Prostate gland (tissue), 2 donors: ENCODE results near the gene PCDHGA1.

Source experiments
- POLR2A ChIP-seq: fragments of 450-650 bp; IDR thresholded peaks from one replicate; pipeline ENCODE4 v1.6.1; 2016; ENCODE audit warnings: antibody characterized with exemption, mild to moderate bottlenecking
- TF ChIP-seq, protein P1 (sequence below), 4 experiments: fragments of 200-600 bp in 2 of 4; fragments of 450-650 bp in 2 of 4; sonication (generic) in 2 of 4; IDR thresholded peaks; 1 replicate in 3 of 4; 2 replicates in 1 of 4; pipeline ENCODE4 v1.5.1; 2016 to 2019; ENCODE audit warnings: antibody characterized with exemption in 4 of 4, mild to moderate bottlenecking in 2 of 4, moderate library complexity in 2 of 4

DNA sequence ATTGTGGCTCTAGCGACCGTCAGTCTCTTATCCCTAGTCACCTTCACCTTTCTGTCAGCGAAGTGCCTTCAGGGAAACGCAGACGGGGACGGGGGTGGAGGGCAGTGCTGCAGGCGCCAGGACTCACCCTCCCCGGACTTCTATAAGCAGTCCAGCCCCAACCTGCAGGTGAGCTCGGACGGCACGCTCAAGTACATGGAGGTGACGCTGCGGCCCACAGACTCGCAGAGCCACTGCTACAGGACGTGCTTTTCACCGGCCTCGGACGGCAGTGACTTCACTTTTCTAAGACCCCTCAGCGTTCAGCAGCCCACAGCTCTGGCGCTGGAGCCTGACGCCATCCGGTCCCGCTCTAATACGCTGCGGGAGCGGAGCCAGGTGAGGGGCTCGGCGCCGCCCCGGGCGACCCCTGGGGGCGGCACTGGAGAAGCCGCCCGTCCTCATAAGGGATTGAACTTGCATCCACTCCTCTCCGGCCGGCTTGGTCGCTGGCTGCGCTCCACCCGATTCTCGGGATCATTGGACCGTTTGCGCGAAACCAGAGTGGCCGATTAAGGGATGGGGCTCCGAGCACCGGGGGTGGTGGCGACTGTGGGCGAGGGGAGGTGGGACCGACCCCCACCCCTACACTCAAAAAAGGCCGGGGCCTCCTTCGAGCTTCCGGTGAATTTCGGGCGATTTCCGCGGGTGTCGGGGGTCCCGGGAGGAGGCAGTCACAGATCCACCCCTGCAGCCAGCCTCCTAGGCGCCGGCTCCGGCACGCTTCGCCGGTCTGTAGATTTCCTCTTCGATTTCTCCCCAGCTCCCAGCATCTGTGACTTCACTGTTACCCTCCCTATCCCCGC, 161.2 kb downstream of the PCDHGA1 start:
- TF ChIP-seq, protein P1, sequence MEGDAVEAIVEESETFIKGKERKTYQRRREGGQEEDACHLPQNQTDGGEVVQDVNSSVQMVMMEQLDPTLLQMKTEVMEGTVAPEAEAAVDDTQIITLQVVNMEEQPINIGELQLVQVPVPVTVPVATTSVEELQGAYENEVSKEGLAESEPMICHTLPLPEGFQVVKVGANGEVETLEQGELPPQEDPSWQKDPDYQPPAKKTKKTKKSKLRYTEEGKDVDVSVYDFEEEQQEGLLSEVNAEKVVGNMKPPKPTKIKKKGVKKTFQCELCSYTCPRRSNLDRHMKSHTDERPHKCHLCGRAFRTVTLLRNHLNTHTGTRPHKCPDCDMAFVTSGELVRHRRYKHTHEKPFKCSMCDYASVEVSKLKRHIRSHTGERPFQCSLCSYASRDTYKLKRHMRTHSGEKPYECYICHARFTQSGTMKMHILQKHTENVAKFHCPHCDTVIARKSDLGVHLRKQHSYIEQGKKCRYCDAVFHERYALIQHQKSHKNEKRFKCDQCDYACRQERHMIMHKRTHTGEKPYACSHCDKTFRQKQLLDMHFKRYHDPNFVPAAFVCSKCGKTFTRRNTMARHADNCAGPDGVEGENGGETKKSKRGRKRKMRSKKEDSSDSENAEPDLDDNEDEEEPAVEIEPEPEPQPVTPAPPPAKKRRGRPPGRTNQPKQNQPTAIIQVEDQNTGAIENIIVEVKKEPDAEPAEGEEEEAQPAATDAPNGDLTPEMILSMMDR (IDR thresholded peaks at IDR 0.05) = no peak
- TF ChIP-seq POLR2A = no peak
